ENCODE measurements around the gene NCAM2. TPM values are rescaled to one million over a fixed set of nuclear protein-coding genes. Genes with fewer than 3 reads are reported as not detected.

Gene NCAM2
- total RNA-seq, 4 donors from 2014 or later = 0.46 to 2.9 (median 1.3) TPM

DNA sequence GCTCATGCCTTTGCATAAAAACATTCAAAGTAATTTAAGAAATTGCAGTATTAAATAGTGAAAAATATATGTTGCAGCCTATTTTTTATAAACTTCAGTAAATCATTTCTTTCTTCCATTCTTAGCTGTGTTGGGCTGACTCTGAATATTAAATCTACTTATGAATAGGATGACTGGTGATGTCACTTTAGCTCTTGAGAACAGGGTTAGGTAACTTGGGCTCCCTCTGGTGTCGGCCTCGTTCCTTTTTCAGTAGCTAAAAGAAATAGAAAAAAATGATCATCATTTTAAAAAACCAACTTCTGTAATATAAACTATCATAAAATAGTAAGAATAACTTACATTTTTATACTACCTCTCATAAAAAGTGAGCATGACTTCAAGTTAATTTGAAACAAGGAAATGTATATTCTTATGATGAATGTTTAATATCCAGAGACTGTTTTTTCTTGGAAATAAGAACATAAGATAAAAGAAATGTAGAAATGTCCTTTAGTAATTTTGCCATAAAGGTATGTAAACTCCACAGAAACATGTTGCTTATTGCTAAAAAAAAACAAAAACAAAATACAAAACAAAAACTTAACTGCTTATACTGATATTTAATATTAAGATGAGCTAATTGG lies 26.8 kb upstream of the NCAM2 start:
- Histone ChIP-seq H3K36me3 (no peaks in the 10 kb centered on the region), H3K27me3 (no peaks in the 10 kb centered on the region), H3K9me3 (no peaks in the 10 kb centered on the region), H3K4me1 (no peaks in the 10 kb centered on the region), H3K4me3 (replicated peaks in 1 of 3) (no peak overlapping the region), H3K27ac (no peak overlapping the region)
- 3 to 8% methylated on average over 2 of the region's 2 CpGs for WGBS, 2 donors
- intact Hi-C loops (cut with DNase I) = no loop called here
- DNase-seq = peak; percentile 26 to 28
- TF ChIP-seq, protein P1, sequence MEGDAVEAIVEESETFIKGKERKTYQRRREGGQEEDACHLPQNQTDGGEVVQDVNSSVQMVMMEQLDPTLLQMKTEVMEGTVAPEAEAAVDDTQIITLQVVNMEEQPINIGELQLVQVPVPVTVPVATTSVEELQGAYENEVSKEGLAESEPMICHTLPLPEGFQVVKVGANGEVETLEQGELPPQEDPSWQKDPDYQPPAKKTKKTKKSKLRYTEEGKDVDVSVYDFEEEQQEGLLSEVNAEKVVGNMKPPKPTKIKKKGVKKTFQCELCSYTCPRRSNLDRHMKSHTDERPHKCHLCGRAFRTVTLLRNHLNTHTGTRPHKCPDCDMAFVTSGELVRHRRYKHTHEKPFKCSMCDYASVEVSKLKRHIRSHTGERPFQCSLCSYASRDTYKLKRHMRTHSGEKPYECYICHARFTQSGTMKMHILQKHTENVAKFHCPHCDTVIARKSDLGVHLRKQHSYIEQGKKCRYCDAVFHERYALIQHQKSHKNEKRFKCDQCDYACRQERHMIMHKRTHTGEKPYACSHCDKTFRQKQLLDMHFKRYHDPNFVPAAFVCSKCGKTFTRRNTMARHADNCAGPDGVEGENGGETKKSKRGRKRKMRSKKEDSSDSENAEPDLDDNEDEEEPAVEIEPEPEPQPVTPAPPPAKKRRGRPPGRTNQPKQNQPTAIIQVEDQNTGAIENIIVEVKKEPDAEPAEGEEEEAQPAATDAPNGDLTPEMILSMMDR (IDR thresholded peaks at IDR 0.05) = peak in 1 of 6 experiments; percentile 43
- no peak for TF ChIP-seq POLR2A (IDR thresholded peaks at IDR 0.05)

- TF ChIP-seq, protein P1 (IDR thresholded peaks at IDR 0.05) = no peak
- WGBS, 2 donors = 89 to 93% methylated on average over 7 of the region's 7 CpGs
- intact Hi-C loops (cut with DNase I) = no loop called here
- no peak overlapping the region for H3K4me3 ChIP-seq (replicated peaks in 1 of 3)
- no peaks in the 10 kb centered on the region for H3K9me3 ChIP-seq
- no peaks in the 10 kb centered on the region for H3K27me3 ChIP-seq
- H3K36me3 ChIP-seq = no peaks in the 10 kb centered on the region
- H3K27ac ChIP-seq = no peak overlapping the region
- DNase-seq = no peak
- H3K4me1 ChIP-seq = peaks cover 9 to 10% of the 10 kb centered on the region in 2 donors
Observed at GRCh38 chr21:20994790-20995189, 3.4 kb upstream of the NCAM2 start.

DNA sequence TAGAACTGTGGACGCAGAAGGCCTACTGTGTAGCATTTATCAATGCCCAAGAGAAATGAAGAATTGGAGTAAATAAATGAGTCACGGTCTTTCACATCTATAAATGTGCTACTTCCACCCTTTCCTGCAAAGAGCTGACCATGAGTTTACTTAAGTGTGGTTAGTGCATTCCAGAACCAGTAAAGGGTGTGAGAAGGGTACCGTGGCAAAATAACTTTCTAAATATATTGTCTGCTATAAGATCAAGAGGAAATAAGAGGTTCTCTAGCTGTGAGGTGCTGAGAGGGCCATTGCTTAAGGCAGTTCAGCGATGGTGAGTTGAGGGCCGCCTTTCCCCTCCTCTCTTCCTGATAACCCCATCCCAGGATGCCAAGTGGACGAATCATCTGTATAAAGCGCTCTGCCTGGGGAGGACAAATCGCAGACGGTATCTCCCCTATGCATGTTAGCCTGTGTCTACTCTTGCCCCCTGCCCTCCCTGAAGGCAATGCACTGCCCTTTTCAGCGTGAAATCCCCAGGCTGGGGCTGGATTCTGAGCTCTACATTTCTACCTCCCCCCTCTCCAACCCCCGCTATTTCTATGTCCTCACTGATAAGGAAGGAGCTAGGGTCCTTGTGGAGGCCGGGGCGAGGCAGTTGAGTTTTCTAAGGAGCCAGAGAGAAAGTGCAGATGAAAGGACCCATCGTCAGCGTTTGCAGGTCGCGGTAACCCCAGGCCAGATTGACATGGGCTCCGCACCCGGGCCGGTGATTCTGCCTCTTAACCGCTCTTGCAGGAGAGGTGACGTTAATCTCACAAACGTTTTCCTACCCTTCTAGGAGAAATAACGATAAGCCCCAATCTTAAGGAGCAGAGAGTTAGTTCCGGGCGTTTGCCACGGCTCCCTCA lies 1.5 kb upstream of the NCAM2 start:
- H3K4me3 ChIP-seq (replicated peaks in 1 of 3) = peak overlapping the region in 1 of 3 donors; percentile 29
- H3K27me3 ChIP-seq = no peaks in the 10 kb centered on the region
- WGBS, 2 donors = 31 to 40% methylated on average over 25 to 27 of the region's 27 CpGs
- intact Hi-C loops (cut with DNase I) = no loop called here
- no peak overlapping the region for H3K27ac ChIP-seq
- H3K9me3 ChIP-seq = no peaks in the 10 kb centered on the region
- peaks cover 9 to 10% of the 10 kb centered on the region in 2 donors for H3K4me1 ChIP-seq
- peak in 1 of 2 donors; percentile 3 for DNase-seq
- TF ChIP-seq, protein P1 (IDR thresholded peaks at IDR 0.05) = no peak
- TF ChIP-seq POLR2A (IDR thresholded peaks at IDR 0.05) = no peak
- H3K36me3 ChIP-seq = no peaks in the 10 kb centered on the region

- intact Hi-C loops (cut with DNase I) = no loop called here
- 3 to 6% methylated on average over 13 to 14 of the region's 20 CpGs for WGBS, 2 donors
- no peak for TF ChIP-seq POLR2A (IDR thresholded peaks at IDR 0.05)
- TF ChIP-seq, protein P1 (IDR thresholded peaks at IDR 0.05) = no peak
- DNase-seq = peak; percentile 2 to 6
- Histone ChIP-seq H3K4me1 (peaks cover 9 to 10% of the 10 kb centered on the region in 2 donors), H3K27ac (no peak overlapping the region), H3K36me3 (no peaks in the 10 kb centered on the region), H3K4me3 (replicated peaks in 1 of 3) (peak overlapping the region in 1 of 3 donors; percentile 29), H3K9me3 (no peaks in the 10 kb centered on the region), H3K27me3 (no peaks in the 10 kb centered on the region)
Observed at GRCh38 chr21:20997311-20997635, 936 bp upstream of the NCAM2 start.

- intact Hi-C loops (cut with DNase I) = no loop called here
- TF ChIP-seq, protein P1 (IDR thresholded peaks at IDR 0.05) = no peak
- no peak for TF ChIP-seq POLR2A (IDR thresholded peaks at IDR 0.05)
Observed at GRCh38 chr21:20998456-20998789, 214 bp downstream of the NCAM2 start.

More at GRCh38 chr21:20998456-20998789, 214 bp downstream of the NCAM2 start:
- H3K4me3 ChIP-seq (replicated peaks in 1 of 3) = peak overlapping the region in 2 of 3 donors; percentile 29 to 52
- peaks cover 9 to 10% of the 10 kb centered on the region in 2 donors for H3K4me1 ChIP-seq
- no peak for DNase-seq
- H3K36me3 ChIP-seq = no peaks in the 10 kb centered on the region
- H3K27ac ChIP-seq = no peak overlapping the region
- H3K27me3 ChIP-seq = no peaks in the 10 kb centered on the region
- WGBS, 2 donors = 0 to 1% methylated on average over 10 to 13 of the region's 14 CpGs
- no peaks in the 10 kb centered on the region for H3K9me3 ChIP-seq

Measured in thyroid gland (tissue), 4 donors.